Endothelial cell of umbilical vein (primary cell): ENCODE results near the gene FBN3. TPM values are rescaled to one million over a fixed set of nuclear protein-coding genes. Genes with fewer than 3 reads are reported as not detected.

Experiments used
- BruUV-seq: library from RNA; stranded (reverse); fragments of 400-500 nt; replicated peaks from 2 replicates; lab custom pipeline; 2021; lab: Mats Ljungman, UMichigan
- CTCF ChIA-PET: fragments of 300-600, 350-600 bp; sonication (Branson Sonifier 250); formaldehyde crosslinking; loops from one replicate; lab custom pipeline; 2021; ENCODE audit warnings: antibody characterized with exemption, inconsistent platforms; lab: Charles Lee
- POLR2A ChIA-PET: fragments of 300-600, 350-600 bp; sonication (Branson Sonifier 250); formaldehyde crosslinking; loops from one replicate; lab custom pipeline; 2021; ENCODE audit warnings: antibody characterized with exemption, inconsistent platforms; lab: Charles Lee
- DNase-seq: peaks from one replicate; pipeline ENCODE4 v3.0.0-alpha.2; 2011; ENCODE audit warnings: low read depth, low spot score
- FAIRE-seq: peaks from 2 replicates; lab custom pipeline; 2011; peaks lifted over from hg19 to GRCh38; lab: Jason Lieb, UNC
- H2AFZ ChIP-seq: 2 replicates; pipeline ENCODE4 v1.6.0; 2012; ENCODE audit warnings: low read depth, low read length, control low read depth, inconsistent platforms
- H3K27ac ChIP-seq: 2 replicates; pipeline ENCODE4 v1.5.1; 2011; ENCODE audit warnings: low read depth, mild to moderate bottlenecking, control low read depth, low read length, moderate library complexity; ENCODE audit not compliant: insufficient read depth
- H3K27me3 ChIP-seq, 2 experiments: 2 replicates each; pipeline versions ENCODE4 v1.6.0 to v1.6.1; 2011; ENCODE audit warnings: low read length in 2 of 2, mixed read lengths in 1 of 2; ENCODE audit not compliant: control insufficient read depth in 2 of 2, insufficient read depth in 2 of 2
- H3K36me3 ChIP-seq, 2 experiments: 2 replicates in 1 of 2; 3 replicates in 1 of 2; pipeline ENCODE4 v1.5.1; 2011; ENCODE audit warnings: low read length in 2 of 2, mild to moderate bottlenecking in 1 of 2, moderate library complexity in 1 of 2; ENCODE audit not compliant: control insufficient read depth in 2 of 2, insufficient read depth in 2 of 2; ENCODE audit errors: extremely low read depth in 1 of 2
- H3K4me1 ChIP-seq: 3 replicates; pipeline ENCODE4 v1.5.1; 2011; ENCODE audit warnings: mild to moderate bottlenecking, low read length; ENCODE audit not compliant: control insufficient read depth, insufficient read depth; ENCODE audit errors: extremely low read depth
- H3K4me2 ChIP-seq: 2 replicates; pipeline ENCODE4 v1.6.1; 2011; ENCODE audit warnings: low read length, control low read depth, mixed read lengths; ENCODE audit not compliant: insufficient read depth
- H3K4me3 ChIP-seq, 3 experiments: fragments of 200-600 bp in 1 of 3; sonication (generic), shearing (Covaris generic) in 1 of 3; replicated peaks in 1 of 3; 2 replicates each; pipeline ENCODE4 v1.5.1; 2011 to 2016; ENCODE audit warnings: control low read depth in 3 of 3, low read length in 3 of 3, mild to moderate bottlenecking in 2 of 3, inconsistent platforms in 1 of 3, low read depth in 1 of 3, moderate library complexity in 1 of 3; ENCODE audit not compliant: insufficient read depth in 1 of 3
- H3K79me2 ChIP-seq: 2 replicates; pipeline ENCODE4 v1.6.0; 2012; ENCODE audit warnings: low read length, inconsistent platforms; ENCODE audit not compliant: control insufficient read depth, insufficient read depth
- H3K9ac ChIP-seq: replicated peaks from 2 replicates; pipeline ENCODE3; 2011; ENCODE audit warnings: low read length, control low read depth; ENCODE audit not compliant: insufficient read depth; ENCODE audit errors: extremely low read depth
- H3K9me1 ChIP-seq: replicated peaks from 3 replicates; pipeline ENCODE4 v1.6.0; 2011; ENCODE audit warnings: mild to moderate bottlenecking, low read length; ENCODE audit not compliant: control insufficient read depth, insufficient read depth; ENCODE audit errors: extremely low read depth
- H3K9me3 ChIP-seq: replicated peaks from 2 replicates; pipeline ENCODE4 v1.5.1; 2012; ENCODE audit warnings: low read length, inconsistent platforms; ENCODE audit not compliant: control insufficient read depth, insufficient read depth
- H4K20me1 ChIP-seq: replicated peaks from 2 replicates; pipeline ENCODE3; 2011; ENCODE audit warnings: mild to moderate bottlenecking, low read length; ENCODE audit not compliant: control insufficient read depth, insufficient read depth; ENCODE audit errors: extremely low read depth
- EZH2 ChIP-seq: IDR thresholded peaks from 2 replicates; pipeline ENCODE4 v1.6.1; 2012; ENCODE audit warnings: borderline replicate concordance, low read depth, mild to moderate bottlenecking, moderate library complexity, low read length, inconsistent platforms; ENCODE audit not compliant: severe bottlenecking
- FOS ChIP-seq: IDR thresholded peaks from 2 replicates; pipeline ENCODE4 v1.6.1; 2011; ENCODE audit warnings: mild to moderate bottlenecking, low read length, moderate library complexity, borderline replicate concordance; ENCODE audit not compliant: insufficient read depth
- GATA2 ChIP-seq: IDR thresholded peaks from 2 replicates; pipeline ENCODE4 v1.7.0; 2011; ENCODE audit warnings: low read depth, mild to moderate bottlenecking, moderate library complexity, mixed read lengths, low read length; ENCODE audit not compliant: insufficient read length, insufficient read depth
- JUN ChIP-seq: IDR thresholded peaks from 2 replicates; pipeline ENCODE4 v1.6.1; 2011; ENCODE audit warnings: borderline replicate concordance, low read depth; ENCODE audit not compliant: insufficient read length, insufficient read depth
- MYC ChIP-seq: IDR thresholded peaks from one replicate; pipeline ENCODE4 v1.6.1; 2011; ENCODE audit warnings: mild to moderate bottlenecking, low read depth, low read length
- POLR2A ChIP-seq: IDR thresholded peaks from 2 replicates; pipeline ENCODE4 v1.6.1; 2012; ENCODE audit warnings: low read depth, mild to moderate bottlenecking, control low read depth, low read length
- POLR2AphosphoS5 ChIP-seq: IDR thresholded peaks from 2 replicates; pipeline ENCODE4 v1.6.1; 2012; ENCODE audit warnings: low read depth, mild to moderate bottlenecking, control low read depth, low read length, moderate library complexity; ENCODE audit not compliant: insufficient read depth
- dilution Hi-C: fragments of 300-500 bp; cut with MboI; formaldehyde crosslinking; loops from one replicate; pipeline ENCODE4 v1.15.0; 2019; ENCODE audit warnings: low sequenced_read_pairs; ENCODE audit not compliant: extremely low pct_ligation_motif_present
- intact Hi-C: fragments of 100-400 bp; cut with micrococcal nuclease; formaldehyde crosslinking; loops from one replicate; pipeline ENCODE4 v1.10.0; 2022
- polyA plus RNA-seq, 4 experiments: library from polyadenylated mRNA; depleted of rRNA in 3 of 4; stranded (reverse) in 3 of 4; unstranded in 1 of 4; fragments of >200 nt; gene quantifications; 2 replicates each; pipeline versions ENCODE4 v1.2.1 to v1.2.3, GENCODE V29; 2011 to 2012; ENCODE audit warnings: missing spikeins in 1 of 4
- total RNA-seq: library from RNA; stranded (reverse); gene quantifications from 2 replicates; pipeline ENCODE4 v1.2.3, GENCODE V29; 2021
- TF ChIP-seq, protein P1 (sequence below): IDR thresholded peaks from 2 replicates; pipeline ENCODE4 v1.6.1; 2011; ENCODE audit not compliant: insufficient read depth, insufficient read length
- TF ChIP-seq, protein P2 (sequence below), 2 donors: IDR thresholded peaks; 1 replicate in 1 of 2; 2 replicates in 1 of 2; pipeline ENCODE4 v1.5.1; 2011; ENCODE audit warnings: low read length in 2 of 2, mild to moderate bottlenecking in 2 of 2, moderate library complexity in 2 of 2, control low read depth in 1 of 2, inconsistent platforms in 1 of 2, low read depth in 1 of 2; ENCODE audit not compliant: insufficient read depth in 1 of 2; ENCODE audit errors: extremely low read depth in 1 of 2

FBN3 gene
- total and polyA plus RNA-seq, 2 donors (not counting 3 experiments of a cell fraction or from before 2014, with no cell fraction given): not detected

DNA sequence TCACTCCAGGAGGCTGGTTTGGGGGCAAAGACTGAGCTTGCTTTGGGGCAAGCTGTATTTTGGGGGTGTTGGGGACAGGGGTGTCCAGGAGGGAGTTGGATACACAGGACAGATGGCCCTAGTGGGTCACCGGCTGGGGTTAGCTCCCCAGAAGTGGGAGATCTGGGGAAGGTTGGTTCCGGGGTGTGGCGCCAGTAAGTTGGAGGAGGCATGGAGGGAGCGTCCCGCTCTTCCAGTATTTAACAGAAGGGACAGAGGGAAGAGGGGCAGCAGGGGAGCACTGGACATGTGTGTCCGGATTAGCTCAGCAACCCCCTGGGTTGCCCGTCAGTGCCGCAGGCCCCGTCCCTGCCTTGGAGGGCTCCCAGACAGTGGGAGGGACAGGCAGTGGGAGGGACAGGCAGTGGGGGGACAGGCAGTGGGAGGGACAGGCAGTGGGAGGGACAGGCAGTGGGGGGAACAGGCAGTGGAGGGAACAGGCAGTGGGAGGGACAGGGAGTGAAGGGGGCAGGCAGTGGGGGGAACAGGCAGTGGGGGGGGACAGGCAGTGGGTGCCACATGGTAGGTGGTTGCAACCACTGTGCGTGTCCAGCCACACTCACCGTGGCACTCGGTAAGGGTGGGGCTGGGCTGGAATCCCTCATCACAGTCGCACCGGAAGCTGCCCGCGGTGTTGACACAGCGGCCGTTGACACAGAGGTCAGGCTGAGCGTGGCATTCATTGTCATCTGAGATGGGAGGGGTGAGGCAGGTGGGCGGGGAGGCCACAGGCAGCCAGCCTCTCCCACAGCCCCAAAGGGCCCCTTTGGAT is 63.6 kb downstream of the FBN3 start:
- intact Hi-C loops: no loop called here
- DNase-seq (no peak), FAIRE-seq (no peak)
- Histone ChIP-seq H3K4me2 (no peak overlapping the region), H3K9ac (no peak overlapping the region), H3K36me3 (no peaks in the 10 kb centered on the region), H4K20me1 (no peaks in the 10 kb centered on the region), H3K4me1 (no peaks in the 10 kb centered on the region), H3K4me3 (no peak overlapping the region), H2AFZ (no peak overlapping the region), H3K9me1 (no peaks in the 10 kb centered on the region), H3K79me2 (no peaks in the 10 kb centered on the region), H3K27me3 (no peaks in the 10 kb centered on the region), H3K9me3 (no peaks in the 10 kb centered on the region), H3K27ac (no peak overlapping the region)
- dilution Hi-C loops: no loop called here
- no TSS peak for BruUV-seq
- TF ChIP-seq, protein P1, sequence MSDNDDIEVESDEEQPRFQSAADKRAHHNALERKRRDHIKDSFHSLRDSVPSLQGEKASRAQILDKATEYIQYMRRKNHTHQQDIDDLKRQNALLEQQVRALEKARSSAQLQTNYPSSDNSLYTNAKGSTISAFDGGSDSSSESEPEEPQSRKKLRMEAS: no peak
- no peak for TF ChIP-seq JUN
- no peak for TF ChIP-seq POLR2AphosphoS5
- TF ChIP-seq, protein P2, sequence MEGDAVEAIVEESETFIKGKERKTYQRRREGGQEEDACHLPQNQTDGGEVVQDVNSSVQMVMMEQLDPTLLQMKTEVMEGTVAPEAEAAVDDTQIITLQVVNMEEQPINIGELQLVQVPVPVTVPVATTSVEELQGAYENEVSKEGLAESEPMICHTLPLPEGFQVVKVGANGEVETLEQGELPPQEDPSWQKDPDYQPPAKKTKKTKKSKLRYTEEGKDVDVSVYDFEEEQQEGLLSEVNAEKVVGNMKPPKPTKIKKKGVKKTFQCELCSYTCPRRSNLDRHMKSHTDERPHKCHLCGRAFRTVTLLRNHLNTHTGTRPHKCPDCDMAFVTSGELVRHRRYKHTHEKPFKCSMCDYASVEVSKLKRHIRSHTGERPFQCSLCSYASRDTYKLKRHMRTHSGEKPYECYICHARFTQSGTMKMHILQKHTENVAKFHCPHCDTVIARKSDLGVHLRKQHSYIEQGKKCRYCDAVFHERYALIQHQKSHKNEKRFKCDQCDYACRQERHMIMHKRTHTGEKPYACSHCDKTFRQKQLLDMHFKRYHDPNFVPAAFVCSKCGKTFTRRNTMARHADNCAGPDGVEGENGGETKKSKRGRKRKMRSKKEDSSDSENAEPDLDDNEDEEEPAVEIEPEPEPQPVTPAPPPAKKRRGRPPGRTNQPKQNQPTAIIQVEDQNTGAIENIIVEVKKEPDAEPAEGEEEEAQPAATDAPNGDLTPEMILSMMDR (IDR thresholded peaks at IDR 0.05; ENCODE audit: extremely low read depth in 1 of 2, insufficient read depth in 1 of 2, low read depth in 1 of 2, low read length in 2 of 2): no peak
- TF ChIP-seq MYC: no peak
- no peak for TF ChIP-seq FOS
- no peak for TF ChIP-seq EZH2
- TF ChIP-seq GATA2: no peak
- no peak for TF ChIP-seq POLR2A
- CTCF ChIA-PET: interaction anchor here (0.5 to 1.1 kb wide), 2 partner anchors 8 to 512 kb away, joined by 3 read pairs; no protein-coding TSS in a partner anchor
- POLR2A ChIA-PET: no interaction called here
